Spleen (tissue), 7 donors: Measurements from ENCODE around the gene PICK1.

ENCODE experiments used
- POLR2A ChIP-seq, 3 donors: fragments of 450-650 bp; IDR thresholded peaks; one replicate each; pipeline ENCODE4 v1.5.1; 2017; ENCODE audit warnings: antibody characterized with exemption in 3 of 3, mild to moderate bottlenecking in 1 of 3
- POLR2AphosphoS5 ChIP-seq, 3 donors: sonication (generic); formaldehyde crosslinking; IDR thresholded peaks; one replicate each; pipeline ENCODE4 v1.5.1; 2017; ENCODE audit warnings: antibody characterized with exemption in 3 of 3
- TF ChIP-seq, protein P1 (sequence below), 11 experiments: fragments of 200-600 bp in 7 of 11; fragments of 450-650 bp in 4 of 11; sonication (generic) in 4 of 11; IDR thresholded peaks in 8 of 11; conservative IDR thresholded peaks in 3 of 11; 1 replicate in 7 of 11; 2 replicates in 4 of 11; pipeline versions ENCODE4 v1.4.0 to v1.8.0; 2016 to 2021; ENCODE audit warnings: antibody characterized with exemption in 11 of 11, inconsistent platforms in 4 of 11, mild to moderate bottlenecking in 1 of 11
- donor health status: DM: no; HTN: no; CAD: no; lungs with moderate emphysema.
- donor health status: DM: no; HTN: no; CAD: no.
- donor health status: DM: no; HTN: no; CAD: no.

DNA sequence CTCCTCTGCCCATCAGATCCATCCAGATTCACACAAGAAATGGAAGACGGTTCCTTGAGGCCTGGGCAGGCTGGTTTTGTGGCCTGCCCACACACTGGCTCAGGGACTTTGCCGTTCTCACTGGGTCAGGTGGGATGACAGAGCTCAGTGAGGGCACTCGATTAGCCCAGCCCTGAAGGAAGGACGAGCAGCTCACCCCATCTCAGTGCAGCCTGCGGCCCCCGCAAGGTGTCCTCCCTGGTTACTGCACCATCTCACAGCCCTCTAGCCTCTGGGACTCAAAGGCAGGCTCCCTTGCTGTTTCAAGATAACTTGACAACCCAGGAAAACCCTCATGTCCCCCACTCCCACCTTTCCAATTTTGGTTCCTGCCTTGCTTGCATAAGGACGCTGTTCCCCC is 22.6 kb downstream of the PICK1 start:
- TF ChIP-seq, protein P1, sequence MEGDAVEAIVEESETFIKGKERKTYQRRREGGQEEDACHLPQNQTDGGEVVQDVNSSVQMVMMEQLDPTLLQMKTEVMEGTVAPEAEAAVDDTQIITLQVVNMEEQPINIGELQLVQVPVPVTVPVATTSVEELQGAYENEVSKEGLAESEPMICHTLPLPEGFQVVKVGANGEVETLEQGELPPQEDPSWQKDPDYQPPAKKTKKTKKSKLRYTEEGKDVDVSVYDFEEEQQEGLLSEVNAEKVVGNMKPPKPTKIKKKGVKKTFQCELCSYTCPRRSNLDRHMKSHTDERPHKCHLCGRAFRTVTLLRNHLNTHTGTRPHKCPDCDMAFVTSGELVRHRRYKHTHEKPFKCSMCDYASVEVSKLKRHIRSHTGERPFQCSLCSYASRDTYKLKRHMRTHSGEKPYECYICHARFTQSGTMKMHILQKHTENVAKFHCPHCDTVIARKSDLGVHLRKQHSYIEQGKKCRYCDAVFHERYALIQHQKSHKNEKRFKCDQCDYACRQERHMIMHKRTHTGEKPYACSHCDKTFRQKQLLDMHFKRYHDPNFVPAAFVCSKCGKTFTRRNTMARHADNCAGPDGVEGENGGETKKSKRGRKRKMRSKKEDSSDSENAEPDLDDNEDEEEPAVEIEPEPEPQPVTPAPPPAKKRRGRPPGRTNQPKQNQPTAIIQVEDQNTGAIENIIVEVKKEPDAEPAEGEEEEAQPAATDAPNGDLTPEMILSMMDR (IDR thresholded peaks at IDR 0.05 in 8 of 11, conservative IDR thresholded peaks at IDR 0.05 in 3 of 11): no peak
- no peak for TF ChIP-seq POLR2A (IDR thresholded peaks at IDR 0.05)
- no peak for TF ChIP-seq POLR2AphosphoS5 (IDR thresholded peaks at IDR 0.05)
